HEK293T (cell line): ENCODE results near the gene CCDC169.
"Not testable (repeated sequence)": the region's sequence is repeated elsewhere in the genome, so short reads cannot be mapped to it uniquely, and the experiment has no call there.

Source experiments
- FOXA1 ChIP-seq: fragments of 450-650 bp; IDR thresholded peaks from 2 replicates; pipeline ENCODE4 v1.6.1; 2016; ENCODE audit warnings: mild to moderate bottlenecking
- LEF1 ChIP-seq: fragments of 450-650 bp; IDR thresholded peaks from 2 replicates; pipeline ENCODE4 v1.6.1; 2017; ENCODE audit warnings: mild to moderate bottlenecking, borderline replicate concordance

DNA sequence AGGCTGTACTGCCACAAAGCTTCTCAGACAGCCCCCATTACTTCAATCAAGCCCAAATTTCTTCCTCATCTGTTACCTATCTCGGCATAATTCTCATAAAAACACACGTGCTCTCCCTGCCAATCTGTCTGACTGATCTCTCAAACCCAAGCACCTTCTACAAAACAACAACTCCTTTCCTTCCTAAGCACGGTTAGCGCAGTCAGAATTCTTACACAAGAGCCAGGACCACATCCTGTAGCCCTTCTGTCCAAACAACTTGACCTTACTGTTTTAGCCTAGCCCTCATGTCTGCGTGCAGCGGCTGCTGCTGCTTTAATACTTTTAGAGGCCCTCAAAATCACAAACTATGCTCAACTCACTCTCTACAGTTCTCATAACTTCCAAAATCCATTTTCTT is 22.2 kb upstream of the CCDC169 start:
- not testable (repeated sequence) for TF ChIP-seq FOXA1, LEF1
